Measurements from ENCODE around the gene RPS29.

DNA sequence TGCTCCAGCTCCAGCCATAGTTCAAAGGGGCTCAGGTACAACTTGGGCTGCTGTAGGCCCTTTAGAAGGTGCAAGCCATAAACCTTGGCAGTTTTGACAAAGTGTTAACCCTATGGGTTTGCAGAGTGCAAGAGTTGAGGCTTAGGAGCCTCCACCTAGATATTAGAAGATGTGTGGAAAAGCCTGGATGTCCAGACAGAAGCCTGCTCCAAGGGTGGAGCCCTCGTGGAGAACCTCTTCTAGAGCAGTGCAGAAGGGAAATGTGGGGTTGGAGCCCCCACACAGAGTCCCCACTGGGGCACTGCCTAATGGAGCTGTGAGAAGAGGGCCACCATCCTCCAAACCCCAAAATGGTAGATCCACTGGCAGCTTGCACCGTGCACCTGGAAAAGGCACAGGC is 45.1 kb downstream of the RPS29 start:
- TF ChIP-seq, protein P1, sequence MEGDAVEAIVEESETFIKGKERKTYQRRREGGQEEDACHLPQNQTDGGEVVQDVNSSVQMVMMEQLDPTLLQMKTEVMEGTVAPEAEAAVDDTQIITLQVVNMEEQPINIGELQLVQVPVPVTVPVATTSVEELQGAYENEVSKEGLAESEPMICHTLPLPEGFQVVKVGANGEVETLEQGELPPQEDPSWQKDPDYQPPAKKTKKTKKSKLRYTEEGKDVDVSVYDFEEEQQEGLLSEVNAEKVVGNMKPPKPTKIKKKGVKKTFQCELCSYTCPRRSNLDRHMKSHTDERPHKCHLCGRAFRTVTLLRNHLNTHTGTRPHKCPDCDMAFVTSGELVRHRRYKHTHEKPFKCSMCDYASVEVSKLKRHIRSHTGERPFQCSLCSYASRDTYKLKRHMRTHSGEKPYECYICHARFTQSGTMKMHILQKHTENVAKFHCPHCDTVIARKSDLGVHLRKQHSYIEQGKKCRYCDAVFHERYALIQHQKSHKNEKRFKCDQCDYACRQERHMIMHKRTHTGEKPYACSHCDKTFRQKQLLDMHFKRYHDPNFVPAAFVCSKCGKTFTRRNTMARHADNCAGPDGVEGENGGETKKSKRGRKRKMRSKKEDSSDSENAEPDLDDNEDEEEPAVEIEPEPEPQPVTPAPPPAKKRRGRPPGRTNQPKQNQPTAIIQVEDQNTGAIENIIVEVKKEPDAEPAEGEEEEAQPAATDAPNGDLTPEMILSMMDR (conservative IDR thresholded peaks at IDR 0.05 in 1 of 2, IDR thresholded peaks at IDR 0.05 in 1 of 2; ENCODE audit: extremely low read depth in 1 of 2, insufficient read depth in 1 of 2, low read depth in 1 of 2, low read length in 2 of 2) = no peak
- TF ChIP-seq EZH2 (IDR thresholded peaks at IDR 0.05; ENCODE audit: borderline replicate concordance, low read length) = no peak

All from mammary epithelial cell (primary cell).